GM18861 (cell line): ENCODE data around the gene STAM.

ENCODE experiments used
- ATAC-seq: cut with Tn5 transposase; IDR thresholded peaks from one replicate; pipeline ENCODE4 v1.9.1; 2021; ENCODE audit not compliant: unreplicated experiment

STAM gene

GRCh38 chr10:17645621-17646345 lies 1.8 kb downstream of the STAM start:
- no peak for ATAC-seq

DNA sequence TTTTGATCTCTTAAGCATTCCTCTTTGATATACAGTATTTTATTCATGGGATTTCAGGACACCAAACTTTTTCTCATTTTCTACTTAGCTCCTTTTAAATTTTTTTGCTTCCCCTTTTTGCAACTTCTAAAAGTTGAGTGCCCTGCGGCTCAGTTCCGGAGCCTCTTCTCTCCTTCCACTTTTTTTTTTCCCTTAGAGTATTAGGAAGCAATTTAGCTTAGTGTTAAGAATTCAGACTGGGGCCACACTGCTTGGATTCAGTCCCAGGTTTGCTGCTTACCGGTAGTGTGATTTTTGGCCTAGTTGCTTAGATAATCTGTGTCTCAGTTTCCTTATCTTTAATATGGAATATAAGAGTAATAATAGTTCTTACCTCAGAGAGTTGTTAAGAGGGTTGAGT lies 3.4 kb downstream of the STAM start:
- no peak for ATAC-seq

DNA sequence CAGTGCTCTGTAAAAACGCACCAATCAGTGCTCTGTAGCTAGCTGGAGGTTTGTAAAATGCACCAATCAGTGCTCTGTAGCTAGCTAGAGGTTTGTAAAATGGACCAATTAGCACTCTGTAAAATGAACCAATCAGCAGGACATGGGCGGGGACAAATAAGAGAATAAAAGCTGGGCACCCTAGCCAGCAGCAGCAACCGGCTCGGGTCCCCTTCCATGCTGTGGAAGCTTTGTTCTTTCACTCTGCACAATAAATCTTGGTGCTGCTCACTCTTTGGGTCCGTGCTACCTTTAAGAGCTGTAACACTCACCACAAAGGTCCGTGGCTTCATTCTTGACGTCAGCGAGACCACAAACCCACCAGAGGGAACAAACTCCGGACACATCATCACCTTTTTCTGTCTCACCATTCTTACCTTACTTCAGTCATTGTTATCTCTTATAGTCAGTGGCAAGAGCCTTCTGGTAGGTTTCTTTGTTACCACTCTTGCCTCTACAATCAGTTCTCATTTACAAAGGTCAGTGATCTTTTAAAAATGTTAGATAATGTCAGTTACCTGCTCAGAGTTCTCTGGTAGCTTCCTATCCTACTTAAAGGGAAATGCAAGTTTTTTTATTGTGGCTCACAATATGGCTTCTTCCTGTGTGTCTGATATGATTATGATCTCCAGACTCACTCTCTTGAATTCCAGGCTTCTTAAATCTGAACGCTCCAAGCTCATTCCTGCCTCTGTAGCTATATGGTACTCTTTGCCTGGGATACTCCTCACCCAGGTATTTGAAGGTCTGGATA lies 4.5 kb downstream of the STAM start:
- ATAC-seq: no peak

DNA sequence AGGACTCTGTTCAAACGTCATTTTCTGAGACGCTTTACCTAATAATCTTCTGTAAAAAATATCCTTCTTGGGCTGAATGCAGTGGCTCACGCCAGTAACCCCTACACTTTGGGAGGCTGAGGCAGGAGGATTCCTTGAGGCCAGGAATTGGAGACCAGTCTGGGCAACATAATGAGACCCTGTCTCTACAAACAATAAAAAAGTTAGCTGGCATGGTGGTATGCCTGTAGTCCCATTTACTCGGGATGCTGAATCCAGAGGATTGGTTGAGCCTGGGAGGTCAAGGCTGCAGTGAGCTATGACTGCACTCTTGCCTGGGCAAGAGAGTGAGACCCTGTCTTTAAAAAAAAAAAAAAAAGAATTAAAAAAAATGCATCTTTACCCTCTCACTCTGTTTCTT lies 5.1 kb downstream of the STAM start:
- ATAC-seq: no peak

DNA sequence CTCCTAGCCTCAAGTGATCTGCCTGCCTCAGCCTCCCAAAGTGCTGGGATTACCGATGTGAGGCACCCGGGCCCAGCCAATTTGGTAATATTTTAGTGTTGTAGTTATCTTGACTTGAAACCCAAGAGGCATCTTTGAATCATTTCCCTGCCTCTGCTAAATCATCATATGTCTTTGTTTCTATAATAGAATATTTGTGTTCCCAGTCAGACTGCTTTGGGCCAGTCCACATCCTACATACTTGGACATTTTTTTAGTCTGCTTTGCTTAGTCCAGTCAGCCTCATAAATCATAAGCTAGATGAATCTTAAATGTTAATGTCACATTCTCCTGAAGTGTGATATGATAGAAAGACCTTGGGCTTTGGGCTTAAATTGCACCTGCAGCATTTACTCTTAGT lies 5.9 kb downstream of the STAM start:
- ATAC-seq: no peak

DNA sequence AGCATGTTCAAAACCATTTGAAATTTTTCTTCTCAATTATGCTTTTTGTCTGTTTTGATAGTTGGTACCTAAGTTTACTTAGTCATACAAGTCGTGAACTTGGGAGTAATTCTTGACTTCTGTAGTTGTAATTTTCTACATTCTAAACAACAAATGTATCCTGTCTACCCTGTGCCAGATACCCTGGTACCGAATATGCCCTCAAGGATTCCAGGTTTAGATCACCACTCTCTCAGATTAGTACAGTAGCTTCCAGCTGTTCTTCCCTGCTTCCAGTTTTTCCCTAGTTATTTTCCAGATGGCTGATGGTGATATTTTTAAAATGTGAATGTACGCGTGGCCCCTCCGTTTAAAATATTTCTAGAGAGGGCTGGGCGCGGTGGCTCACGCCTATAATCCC lies 6.5 kb downstream of the STAM start:
- ATAC-seq: no peak

GRCh38 chr10:17651896-17652295 lies 7.9 kb downstream of the STAM start:
- no peak for ATAC-seq

DNA sequence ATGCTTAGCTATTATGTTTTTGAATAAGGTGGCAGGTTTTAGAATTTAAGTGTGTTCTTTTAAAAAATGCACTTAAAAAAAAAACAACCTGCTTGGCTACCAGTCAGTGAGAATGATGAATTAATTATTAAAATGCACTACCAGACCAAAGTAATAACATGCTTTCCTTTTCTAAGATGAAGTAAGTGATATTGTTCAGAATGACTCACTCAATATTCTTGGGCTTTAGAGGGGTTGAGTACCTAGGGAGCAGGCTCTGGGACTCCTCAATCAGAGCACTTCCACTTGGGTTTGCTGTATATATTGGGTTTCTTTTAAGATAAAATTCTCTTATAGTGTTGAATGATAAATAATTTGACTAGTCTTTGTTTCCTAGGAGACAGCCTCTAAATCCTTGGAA lies 8.6 kb downstream of the STAM start:
- peak; percentile 43 for ATAC-seq

DNA sequence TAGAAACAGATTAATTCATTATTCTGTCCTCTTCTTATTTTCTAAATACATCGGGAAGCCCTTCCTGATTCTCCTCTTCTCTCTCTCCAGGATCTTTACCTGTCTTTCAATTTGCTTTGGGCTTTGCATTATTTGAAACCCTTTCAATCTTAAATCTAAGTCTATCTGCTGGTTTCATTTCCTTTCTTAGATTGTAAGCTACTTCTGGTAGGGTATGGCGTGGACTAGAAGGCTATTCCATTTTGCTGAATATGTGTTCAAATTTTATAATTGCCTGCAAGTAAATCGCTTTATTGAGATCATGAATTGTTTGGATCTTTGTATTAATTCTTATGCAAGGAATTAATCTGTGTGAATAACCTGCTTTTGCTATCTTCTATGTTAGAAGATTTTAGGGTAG lies 11.1 kb downstream of the STAM start:
- peak; percentile 2 for ATAC-seq

DNA sequence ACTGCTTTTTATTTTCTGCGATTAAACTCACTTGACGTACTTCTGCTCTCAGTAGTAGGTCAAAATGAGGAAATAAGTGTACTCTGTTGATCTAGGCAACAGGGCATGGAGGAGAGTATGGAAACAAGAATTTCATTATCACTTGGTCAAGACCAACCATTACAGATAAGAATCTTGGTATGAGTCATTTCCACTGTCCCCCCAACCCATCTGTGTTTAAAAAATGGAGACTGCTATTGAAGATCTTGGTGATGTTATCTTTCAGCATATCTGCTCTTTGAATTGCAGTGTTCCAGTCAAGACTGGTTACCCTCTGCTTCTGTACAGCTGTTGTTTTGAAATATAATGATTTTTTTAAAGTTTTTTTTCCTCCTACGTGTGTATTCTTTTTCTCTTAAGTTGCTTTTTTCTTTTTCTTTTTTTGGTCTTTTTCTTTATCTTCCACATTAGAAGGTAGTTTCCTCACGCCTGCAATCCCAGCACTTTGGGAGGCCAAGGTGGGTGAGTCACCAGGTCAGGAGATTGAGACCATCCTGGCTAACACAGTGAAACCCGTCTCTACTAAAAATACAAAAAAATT lies 11.7 kb downstream of the STAM start:
- ATAC-seq: peak; percentile 90

DNA sequence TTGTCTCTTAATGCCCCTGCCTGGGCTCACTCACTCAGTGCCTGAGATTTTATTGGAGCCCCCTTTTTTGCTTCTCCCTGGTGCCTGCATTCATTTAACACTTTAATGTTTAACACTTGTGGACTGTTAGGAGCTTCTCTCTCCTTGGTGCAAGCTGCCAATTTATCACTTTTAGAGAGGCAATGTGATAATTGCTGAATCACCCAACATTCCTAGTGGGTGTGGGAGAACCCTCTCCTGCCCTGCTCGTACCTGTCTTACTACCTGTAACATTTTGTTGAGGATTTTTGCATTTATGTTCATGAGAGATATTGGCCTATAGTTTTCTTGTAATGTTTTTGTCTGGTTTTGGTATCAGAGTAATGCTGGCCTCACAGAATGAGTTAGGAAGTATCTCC lies 13.2 kb downstream of the STAM start:
- no peak for ATAC-seq

GRCh38 chr10:17659365-17659764 lies 15.4 kb downstream of the STAM start:
- no peak for ATAC-seq

DNA sequence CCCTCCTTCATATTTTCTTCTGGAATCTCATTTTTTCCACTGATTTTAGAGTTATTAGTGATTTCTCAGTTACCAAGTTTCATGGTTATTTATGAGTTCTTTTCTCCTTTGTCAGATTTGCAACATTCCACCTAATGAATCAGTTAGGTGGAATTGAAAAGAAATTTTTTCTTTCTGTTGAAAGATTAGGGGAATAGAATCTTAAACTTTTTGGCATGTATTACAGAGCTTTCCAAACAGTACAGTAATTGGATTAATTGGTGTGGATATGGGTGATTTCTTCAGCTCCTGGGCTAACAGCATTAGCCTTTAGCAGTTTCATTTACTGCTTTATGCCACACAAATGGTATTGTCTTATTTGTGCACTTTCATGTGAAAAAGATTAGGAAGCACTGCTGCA lies 17.0 kb downstream of the STAM start:
- no peak for ATAC-seq

DNA sequence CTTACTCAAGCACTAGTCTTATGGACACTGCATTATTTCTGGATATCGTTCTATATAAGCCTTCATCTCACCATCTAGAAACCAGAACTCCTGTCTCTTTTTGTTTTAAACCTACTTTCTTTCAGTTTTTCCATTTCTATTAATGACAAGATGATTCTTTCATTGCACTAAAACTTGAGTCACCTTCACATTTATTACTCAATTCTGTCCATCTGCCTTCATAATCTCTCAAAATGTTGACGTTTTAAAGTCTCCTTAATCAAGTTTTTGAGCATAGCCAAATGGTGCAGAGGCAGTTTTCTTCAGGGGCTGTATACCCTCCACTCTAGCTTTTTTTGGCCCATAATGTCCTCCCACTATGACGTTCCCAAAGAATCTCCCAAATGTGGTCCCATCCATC lies 17.6 kb downstream of the STAM start:
- ATAC-seq: no peak

GRCh38 chr10:17662193-17663138 lies 18.5 kb downstream of the STAM start:
- no peak for ATAC-seq

GRCh38 chr10:17663450-17663849 lies 19.5 kb downstream of the STAM start:
- ATAC-seq: no peak

DNA sequence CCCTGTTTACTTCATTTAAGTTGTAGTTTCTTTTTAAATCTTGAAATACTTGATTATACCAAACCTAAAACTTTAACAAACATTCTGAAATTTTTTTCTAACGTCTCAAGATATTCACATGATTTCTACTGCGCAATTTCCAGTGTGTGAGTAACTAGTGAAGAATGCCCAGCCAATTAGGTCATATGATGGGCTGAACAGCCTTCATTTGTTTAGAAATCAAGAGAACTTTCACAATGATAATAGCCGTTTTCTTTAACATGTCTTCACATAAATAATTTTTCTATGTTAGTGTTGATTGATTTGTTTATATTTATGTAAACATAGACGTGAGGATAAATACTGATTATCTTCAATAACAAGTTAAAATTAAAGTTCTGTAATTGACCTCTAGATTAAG lies 21.8 kb downstream of the STAM start:
- ATAC-seq: no peak

DNA sequence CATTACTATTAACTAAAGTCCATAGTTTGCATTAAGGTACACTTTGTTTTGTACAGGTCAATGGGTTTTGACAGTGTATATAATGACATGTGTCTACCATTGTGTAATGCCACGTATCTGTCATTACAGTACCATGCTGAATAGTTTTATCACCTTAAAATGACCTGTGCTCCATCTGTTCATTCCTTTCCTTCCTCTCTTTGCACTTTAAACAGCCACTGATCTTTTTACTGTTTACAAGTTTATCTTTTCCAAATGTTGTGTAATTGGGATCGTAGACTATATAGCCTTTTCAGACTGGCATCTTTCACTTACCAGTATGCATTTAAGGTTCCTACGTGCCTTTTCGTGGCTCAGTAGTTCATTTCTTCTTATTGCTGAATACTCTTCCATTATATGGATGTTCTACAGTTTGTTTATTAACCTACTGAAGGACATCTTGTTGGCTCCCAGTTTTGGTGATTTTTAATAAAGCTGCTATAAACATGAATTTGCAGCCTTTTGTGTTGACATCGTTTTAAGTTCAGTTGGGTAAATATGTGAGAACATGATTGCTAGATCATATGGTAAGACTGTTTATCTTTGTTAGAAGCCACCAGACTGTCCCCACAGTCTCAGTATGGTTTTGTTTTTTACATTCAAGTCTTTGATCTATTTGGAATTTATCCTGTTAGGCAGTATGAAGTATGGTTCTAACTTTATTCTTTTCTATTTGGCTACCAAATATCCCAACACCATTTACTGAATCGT lies 24.7 kb downstream of the STAM start:
- peak; percentile 19 for ATAC-seq

- peak; percentile 66 for ATAC-seq
Measured at GRCh38 chr10:17669185-17669872, 25.4 kb downstream of the STAM start.

GRCh38 chr10:17671307-17671706 lies 27.4 kb downstream of the STAM start:
- no peak for ATAC-seq
